ENCODE measurements around the gene DPYSL5.

The DPYSL5 gene

GRCh38 chr2:26936855-26937254 is 88.9 kb downstream of the DPYSL5 start:
- H3K36me3 ChIP-seq = no peaks in the 10 kb centered on the region
- H3K4me3 ChIP-seq (ENCODE audit: low read depth in 1 of 2, low read length in 1 of 2) = no peak overlapping the region
- TF ChIP-seq CTCF (IDR thresholded peaks at IDR 0.05) = no peak
- no peaks in the 10 kb centered on the region for H3K9me3 ChIP-seq
- peaks cover 52% of the 10 kb centered on the region for H3K27me3 ChIP-seq
- H3K4me1 ChIP-seq (ENCODE audit: control insufficient read depth in 1 of 2, insufficient read depth in 1 of 2, low read depth in 1 of 2, low read length in 1 of 2) = no peaks in the 10 kb centered on the region
- H3K27ac ChIP-seq = no peak overlapping the region

- Histone ChIP-seq H3K27ac (no peak overlapping the region), H3K4me3 (ENCODE audit: low read depth in 1 of 2, low read length in 1 of 2) (no peak overlapping the region), H3K4me1 (ENCODE audit: control insufficient read depth in 1 of 2, insufficient read depth in 1 of 2, low read depth in 1 of 2, low read length in 1 of 2) (no peaks in the 10 kb centered on the region), H3K9me3 (no peaks in the 10 kb centered on the region), H3K27me3 (peaks cover 55% of the 10 kb centered on the region), H3K36me3 (no peaks in the 10 kb centered on the region)
- no peak for TF ChIP-seq CTCF (IDR thresholded peaks at IDR 0.05)
These were observed 90.6 kb downstream of the DPYSL5 start for GRCh38 chr2:26938399-26939118.

GRCh38 chr2:26940001-26940400 is 92.1 kb downstream of the DPYSL5 start:
- Histone ChIP-seq H3K27me3 (peaks cover 63% of the 10 kb centered on the region), H3K27ac (no peak overlapping the region), H3K9me3 (no peaks in the 10 kb centered on the region), H3K4me3 (ENCODE audit: low read depth in 1 of 2, low read length in 1 of 2) (no peak overlapping the region), H3K4me1 (ENCODE audit: control insufficient read depth in 1 of 2, insufficient read depth in 1 of 2, low read depth in 1 of 2, low read length in 1 of 2) (no peaks in the 10 kb centered on the region), H3K36me3 (no peaks in the 10 kb centered on the region)
- TF ChIP-seq CTCF (IDR thresholded peaks at IDR 0.05) = no peak

GRCh38 chr2:26941486-26941885 is 93.6 kb downstream of the DPYSL5 start:
- H3K36me3 ChIP-seq = no peaks in the 10 kb centered on the region
- no peaks in the 10 kb centered on the region for H3K4me1 ChIP-seq (ENCODE audit: control insufficient read depth in 1 of 2, insufficient read depth in 1 of 2, low read depth in 1 of 2, low read length in 1 of 2)
- no peak for TF ChIP-seq CTCF (IDR thresholded peaks at IDR 0.05)
- peaks cover 64% of the 10 kb centered on the region for H3K27me3 ChIP-seq
- H3K9me3 ChIP-seq = no peaks in the 10 kb centered on the region
- no peak overlapping the region for H3K27ac ChIP-seq
- no peak overlapping the region for H3K4me3 ChIP-seq (ENCODE audit: low read depth in 1 of 2, low read length in 1 of 2)

GRCh38 chr2:26942543-26943295 is 94.8 kb downstream of the DPYSL5 start:
- no peaks in the 10 kb centered on the region for H3K4me1 ChIP-seq (ENCODE audit: control insufficient read depth in 1 of 2, insufficient read depth in 1 of 2, low read depth in 1 of 2, low read length in 1 of 2)
- TF ChIP-seq CTCF (IDR thresholded peaks at IDR 0.05) = peak; percentile 72
- no peaks in the 10 kb centered on the region for H3K9me3 ChIP-seq
- H3K27me3 ChIP-seq = peaks cover 62% of the 10 kb centered on the region
- H3K27ac ChIP-seq = no peak overlapping the region
- no peak overlapping the region for H3K4me3 ChIP-seq (ENCODE audit: low read depth in 1 of 2, low read length in 1 of 2)
- no peaks in the 10 kb centered on the region for H3K36me3 ChIP-seq

Data from neutrophil (primary cell).